HCT116 (cell line): ENCODE measurements around the gene HYLS1.

Experiments used
- ELF1 ChIP-seq: IDR thresholded peaks from 2 replicates; pipeline ENCODE4 v1.6.1; 2012; ENCODE audit warnings: low read depth, borderline replicate concordance
- EZH2 ChIP-seq: fragments of 200-600 bp; sonication (generic); IDR thresholded peaks from 2 replicates; pipeline ENCODE4 v1.6.1; 2017; ENCODE audit warnings: antibody characterized with exemption, mixed run types
- JUND ChIP-seq: IDR thresholded peaks from 2 replicates; pipeline ENCODE4 v1.6.1; 2012
- POLR2A ChIP-seq: IDR thresholded peaks from 2 replicates; pipeline ENCODE4 v1.7.0; 2011; ENCODE audit warnings: borderline replicate concordance; ENCODE audit not compliant: insufficient read depth, insufficient read length; ENCODE audit errors: extremely low read depth
- POLR2AphosphoS5 ChIP-seq: IDR thresholded peaks from 2 replicates; pipeline ENCODE4 v1.6.1; 2011; ENCODE audit warnings: mild to moderate bottlenecking, low read depth, low read length, moderate library complexity
- RAD21 ChIP-seq: IDR thresholded peaks from 2 replicates; pipeline ENCODE4 v1.6.1; 2012; ENCODE audit warnings: low read depth, mild to moderate bottlenecking
- SP1 ChIP-seq: IDR thresholded peaks from 2 replicates; pipeline ENCODE4 v1.6.1; 2012; ENCODE audit warnings: low read depth
- ZFX ChIP-seq: fragments of 450-650 bp; IDR thresholded peaks from 2 replicates; pipeline ENCODE4 v1.6.1; 2017
- ZNF274 ChIP-seq: fragments of 200-500 bp; sonication (Bioruptor generic); IDR thresholded peaks from 2 replicates; pipeline ENCODE4 v1.6.1; 2014; ENCODE audit warnings: mild to moderate bottlenecking, low read depth, low read length, inconsistent platforms
- TF ChIP-seq, protein P1 (sequence below), 3 experiments: fragments of 200-600 bp in 1 of 3; sonication (generic) in 1 of 3; IDR thresholded peaks in 2 of 3; conservative IDR thresholded peaks in 1 of 3; 2 replicates each; pipeline ENCODE4 v1.5.1; 2012 to 2017; ENCODE audit warnings: low read depth in 2 of 3, low read length in 2 of 3, antibody characterized with exemption in 1 of 3, borderline replicate concordance in 1 of 3, control low read depth in 1 of 3, mild to moderate bottlenecking in 1 of 3, mixed read lengths in 1 of 3, mixed run types in 1 of 3, moderate library complexity in 1 of 3; ENCODE audit not compliant: insufficient read depth in 1 of 3
- TF ChIP-seq, protein P2 (sequence below): IDR thresholded peaks from 2 replicates; pipeline ENCODE4 v1.6.1; 2012

DNA sequence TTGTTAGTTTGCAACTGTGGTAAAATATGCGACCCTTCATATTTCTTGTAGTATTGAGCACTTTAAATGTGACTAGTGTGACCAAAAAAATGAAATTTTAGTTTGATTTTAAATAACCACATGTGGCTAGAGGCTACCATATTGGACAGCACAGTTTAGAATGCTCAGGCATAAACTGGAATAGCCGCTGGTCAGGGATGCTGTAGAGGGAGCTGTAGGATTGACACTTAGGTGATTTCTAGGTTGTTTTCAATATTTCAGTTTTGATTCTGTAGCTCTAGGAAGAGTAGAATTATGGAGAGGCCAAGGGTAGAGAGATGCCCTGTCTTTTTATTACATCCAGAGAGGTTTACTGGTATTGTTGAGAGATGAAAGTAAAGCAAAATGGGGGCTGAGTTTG lies 47.6 kb downstream of the HYLS1 start:
- TF ChIP-seq ZNF274 (no peak), POLR2A (no peak), EZH2 (no peak), JUND (no peak), POLR2AphosphoS5 (no peak), ELF1 (no peak), SP1 (no peak), RAD21 (peak; percentile 24; the same call in 1 of the 2 replicates), ZFX (no peak)
- TF ChIP-seq, protein P1, sequence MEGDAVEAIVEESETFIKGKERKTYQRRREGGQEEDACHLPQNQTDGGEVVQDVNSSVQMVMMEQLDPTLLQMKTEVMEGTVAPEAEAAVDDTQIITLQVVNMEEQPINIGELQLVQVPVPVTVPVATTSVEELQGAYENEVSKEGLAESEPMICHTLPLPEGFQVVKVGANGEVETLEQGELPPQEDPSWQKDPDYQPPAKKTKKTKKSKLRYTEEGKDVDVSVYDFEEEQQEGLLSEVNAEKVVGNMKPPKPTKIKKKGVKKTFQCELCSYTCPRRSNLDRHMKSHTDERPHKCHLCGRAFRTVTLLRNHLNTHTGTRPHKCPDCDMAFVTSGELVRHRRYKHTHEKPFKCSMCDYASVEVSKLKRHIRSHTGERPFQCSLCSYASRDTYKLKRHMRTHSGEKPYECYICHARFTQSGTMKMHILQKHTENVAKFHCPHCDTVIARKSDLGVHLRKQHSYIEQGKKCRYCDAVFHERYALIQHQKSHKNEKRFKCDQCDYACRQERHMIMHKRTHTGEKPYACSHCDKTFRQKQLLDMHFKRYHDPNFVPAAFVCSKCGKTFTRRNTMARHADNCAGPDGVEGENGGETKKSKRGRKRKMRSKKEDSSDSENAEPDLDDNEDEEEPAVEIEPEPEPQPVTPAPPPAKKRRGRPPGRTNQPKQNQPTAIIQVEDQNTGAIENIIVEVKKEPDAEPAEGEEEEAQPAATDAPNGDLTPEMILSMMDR (IDR thresholded peaks at IDR 0.05 in 2 of 3, conservative IDR thresholded peaks at IDR 0.05 in 1 of 3; ENCODE audit: borderline replicate concordance in 1 of 3, insufficient read depth in 1 of 3, low read depth in 2 of 3, low read length in 2 of 3): peak in 1 of 3 experiments; percentile 20; a peak in 1 of 6 replicates
- TF ChIP-seq, protein P2, sequence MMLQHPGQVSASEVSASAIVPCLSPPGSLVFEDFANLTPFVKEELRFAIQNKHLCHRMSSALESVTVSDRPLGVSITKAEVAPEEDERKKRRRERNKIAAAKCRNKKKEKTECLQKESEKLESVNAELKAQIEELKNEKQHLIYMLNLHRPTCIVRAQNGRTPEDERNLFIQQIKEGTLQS: no peak
